ENCODE data around the gene DRD3. TPM values are rescaled to one million over a fixed set of nuclear protein-coding genes. Genes with fewer than 3 reads are reported as not detected.

DRD3 gene
- total and polyA plus RNA-seq, 2 donors from 2014 or later = not detected

DNA sequence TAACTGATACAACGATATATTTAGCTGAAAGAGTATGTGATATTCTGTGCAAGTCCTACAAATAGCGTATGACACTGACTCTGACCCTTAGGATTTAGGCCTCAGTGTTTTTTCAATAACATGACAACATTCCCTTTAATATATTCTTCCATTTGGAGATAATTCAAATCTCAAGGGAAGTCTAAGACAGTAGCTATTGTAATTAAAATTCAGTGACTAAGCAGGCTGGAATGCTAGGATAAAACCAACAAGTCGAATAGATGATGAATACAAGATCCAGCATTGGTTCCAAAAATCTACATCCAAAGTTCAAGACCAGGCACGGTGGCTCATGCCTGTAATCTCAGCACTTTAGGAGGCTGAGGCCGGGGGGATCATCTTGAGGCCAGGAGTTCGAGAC lies 66.2 kb downstream of the DRD3 start:
- H3K9me3 ChIP-seq (ENCODE audit: control insufficient read depth in 2 of 3, insufficient read depth in 1 of 3, low read length in 3 of 3) = no peaks in the 10 kb centered on the region
- no peaks in the 10 kb centered on the region for H3K36me3 ChIP-seq (ENCODE audit: control insufficient read depth in 2 of 3, insufficient read depth in 3 of 3, low read length in 3 of 3)
- no peak overlapping the region for H3K27ac ChIP-seq (ENCODE audit: low read depth in 2 of 2, low read length in 2 of 2)
- TF ChIP-seq CTCF (IDR thresholded peaks at IDR 0.05; ENCODE audit: borderline replicate concordance, extremely low read depth, insufficient read depth) = no peak
- H3K4me1 ChIP-seq (ENCODE audit: control insufficient read depth in 2 of 3, insufficient read depth in 2 of 3, low read depth in 1 of 3, low read length in 3 of 3) = no peaks in the 10 kb centered on the region
- no peaks in the 10 kb centered on the region for H3K27me3 ChIP-seq (ENCODE audit: control insufficient read depth, insufficient read depth, low read length)
- no peak overlapping the region for H3K9ac ChIP-seq (ENCODE audit: low read length in 3 of 3)
- no peak for DNase-seq
- FAIRE-seq = peak; percentile 30
- intact Hi-C loops (cut with DNase I) = no loop called here
- no peak overlapping the region for H3K4me3 ChIP-seq (ENCODE audit: low read length in 3 of 3)

GRCh38 chr3:114111060-114111770 lies 67.6 kb downstream of the DRD3 start:
- no peaks in the 10 kb centered on the region for H3K27me3 ChIP-seq (ENCODE audit: control insufficient read depth, insufficient read depth, low read length)
- H3K4me3 ChIP-seq (ENCODE audit: low read length in 3 of 3) = no peak overlapping the region
- H3K9me3 ChIP-seq (ENCODE audit: control insufficient read depth in 2 of 3, insufficient read depth in 1 of 3, low read length in 3 of 3) = no peaks in the 10 kb centered on the region
- no peak overlapping the region for H3K27ac ChIP-seq (ENCODE audit: low read depth in 2 of 2, low read length in 2 of 2)
- no peak overlapping the region for H3K9ac ChIP-seq (ENCODE audit: low read length in 3 of 3)
- DNase-seq (no peak), FAIRE-seq (no peak)
- H3K36me3 ChIP-seq (ENCODE audit: control insufficient read depth in 2 of 3, insufficient read depth in 3 of 3, low read length in 3 of 3) = no peaks in the 10 kb centered on the region
- TF ChIP-seq CTCF (IDR thresholded peaks at IDR 0.05; ENCODE audit: borderline replicate concordance, extremely low read depth, insufficient read depth) = no peak
- H3K4me1 ChIP-seq (ENCODE audit: control insufficient read depth in 2 of 3, insufficient read depth in 2 of 3, low read depth in 1 of 3, low read length in 3 of 3) = no peaks in the 10 kb centered on the region
- intact Hi-C loops (cut with DNase I) = no loop called here

GRCh38 chr3:114110439-114110838 lies 68.4 kb downstream of the DRD3 start:
- H3K36me3 ChIP-seq (ENCODE audit: control insufficient read depth in 2 of 3, insufficient read depth in 3 of 3, low read length in 3 of 3) = no peaks in the 10 kb centered on the region
- FAIRE-seq (no peak), DNase-seq (no peak)
- H3K4me3 ChIP-seq (ENCODE audit: low read length in 3 of 3) = no peak overlapping the region
- no peak overlapping the region for H3K9ac ChIP-seq (ENCODE audit: low read length in 3 of 3)
- intact Hi-C loops (cut with DNase I) = no loop called here
- H3K9me3 ChIP-seq (ENCODE audit: control insufficient read depth in 2 of 3, insufficient read depth in 1 of 3, low read length in 3 of 3) = no peaks in the 10 kb centered on the region
- no peaks in the 10 kb centered on the region for H3K27me3 ChIP-seq (ENCODE audit: control insufficient read depth, insufficient read depth, low read length)
- TF ChIP-seq CTCF (IDR thresholded peaks at IDR 0.05; ENCODE audit: borderline replicate concordance, extremely low read depth, insufficient read depth) = no peak
- H3K4me1 ChIP-seq (ENCODE audit: control insufficient read depth in 2 of 3, insufficient read depth in 2 of 3, low read depth in 1 of 3, low read length in 3 of 3) = no peaks in the 10 kb centered on the region
- H3K27ac ChIP-seq (ENCODE audit: low read depth in 2 of 2, low read length in 2 of 2) = peak overlapping the region in 1 of 2 donors; percentile 35

DNA sequence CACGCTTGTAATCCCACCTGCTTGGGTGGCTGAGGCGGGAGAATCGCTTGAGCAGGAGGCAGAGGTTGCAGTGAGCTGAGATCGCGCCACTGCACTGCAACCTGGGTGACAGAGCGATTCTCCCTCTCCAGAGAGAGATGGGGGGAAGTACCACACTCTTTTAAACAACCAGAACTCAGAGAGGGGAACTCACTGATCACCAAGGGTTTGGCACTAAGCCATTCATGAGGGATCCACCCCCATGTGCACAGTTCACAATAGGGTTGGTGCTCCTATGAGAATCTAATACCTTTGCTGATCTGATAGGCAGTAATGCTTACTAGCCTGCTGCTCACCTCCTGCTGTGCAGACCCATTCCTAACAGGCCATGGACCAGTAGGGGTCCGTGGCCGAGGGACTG lies 70.7 kb downstream of the DRD3 start:
- H3K27ac ChIP-seq (ENCODE audit: low read depth in 2 of 2, low read length in 2 of 2) = no peak overlapping the region
- FAIRE-seq (no peak), DNase-seq (no peak)
- no peaks in the 10 kb centered on the region for H3K9me3 ChIP-seq (ENCODE audit: control insufficient read depth in 2 of 3, insufficient read depth in 1 of 3, low read length in 3 of 3)
- H3K36me3 ChIP-seq (ENCODE audit: control insufficient read depth in 2 of 3, insufficient read depth in 3 of 3, low read length in 3 of 3) = no peaks in the 10 kb centered on the region
- TF ChIP-seq CTCF (IDR thresholded peaks at IDR 0.05; ENCODE audit: borderline replicate concordance, extremely low read depth, insufficient read depth) = no peak
- H3K4me1 ChIP-seq (ENCODE audit: control insufficient read depth in 2 of 3, insufficient read depth in 2 of 3, low read depth in 1 of 3, low read length in 3 of 3) = no peaks in the 10 kb centered on the region
- intact Hi-C loops (cut with DNase I) = no loop called here
- H3K4me3 ChIP-seq (ENCODE audit: low read length in 3 of 3) = no peak overlapping the region
- H3K27me3 ChIP-seq (ENCODE audit: control insufficient read depth, insufficient read depth, low read length) = no peaks in the 10 kb centered on the region
- H3K9ac ChIP-seq (ENCODE audit: low read length in 3 of 3) = no peak overlapping the region
